Cerebellar nuclear complex (tissue), 1 donor: Measurements from ENCODE around the gene PPP1R7.
A peak's percentile ranks its signal among the peaks of the same experiment; 100 is the strongest.

ENCODE experiments used
- DNase-seq, 2 experiments: peaks; one replicate each; lab custom pipeline; 2025; lab: John Stamatoyannopoulos, UW

PPP1R7 gene

DNA sequence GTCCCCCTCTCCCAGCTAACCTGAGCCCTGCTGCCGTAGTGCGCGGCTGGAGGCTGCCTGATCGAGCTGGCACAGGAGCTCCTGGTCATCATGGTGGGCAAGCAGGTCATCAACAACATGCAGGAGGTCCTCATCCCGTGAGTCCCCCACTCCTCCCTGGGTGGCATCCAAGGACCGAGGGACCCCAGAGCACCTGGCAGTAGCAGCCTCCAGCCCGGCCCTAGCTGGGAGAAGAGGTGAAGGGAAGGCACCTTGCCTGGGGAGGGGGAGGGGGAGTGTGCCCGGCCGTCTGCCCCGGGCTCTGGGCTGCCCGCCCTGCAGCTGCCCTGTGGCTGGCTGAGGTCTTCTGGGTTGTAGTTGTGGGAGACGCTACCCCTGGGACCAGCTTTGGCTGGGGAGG is 64.5 kb downstream of the PPP1R7 start:
- DNase-seq, result no peak

DNA sequence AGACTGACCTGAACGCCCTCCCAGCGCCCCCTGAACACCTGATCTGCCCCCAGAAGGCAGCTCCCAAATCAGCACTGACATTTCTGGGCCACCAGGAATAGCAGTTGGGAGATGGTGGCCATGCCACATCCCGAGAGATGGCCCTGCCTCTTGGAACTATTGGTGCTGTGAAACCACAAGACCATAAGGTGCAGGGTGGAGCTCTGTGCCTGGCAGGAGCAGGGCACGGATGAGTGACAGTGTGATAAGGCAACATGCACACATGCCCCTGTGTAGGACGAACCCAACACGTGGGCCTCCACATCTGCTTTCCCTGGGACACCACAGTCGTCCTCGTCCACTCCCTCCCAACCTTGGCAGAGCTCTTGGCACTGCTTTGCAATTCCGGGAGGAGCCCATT is 65.2 kb downstream of the PPP1R7 start:
- DNase-seq, result no peak

DNA sequence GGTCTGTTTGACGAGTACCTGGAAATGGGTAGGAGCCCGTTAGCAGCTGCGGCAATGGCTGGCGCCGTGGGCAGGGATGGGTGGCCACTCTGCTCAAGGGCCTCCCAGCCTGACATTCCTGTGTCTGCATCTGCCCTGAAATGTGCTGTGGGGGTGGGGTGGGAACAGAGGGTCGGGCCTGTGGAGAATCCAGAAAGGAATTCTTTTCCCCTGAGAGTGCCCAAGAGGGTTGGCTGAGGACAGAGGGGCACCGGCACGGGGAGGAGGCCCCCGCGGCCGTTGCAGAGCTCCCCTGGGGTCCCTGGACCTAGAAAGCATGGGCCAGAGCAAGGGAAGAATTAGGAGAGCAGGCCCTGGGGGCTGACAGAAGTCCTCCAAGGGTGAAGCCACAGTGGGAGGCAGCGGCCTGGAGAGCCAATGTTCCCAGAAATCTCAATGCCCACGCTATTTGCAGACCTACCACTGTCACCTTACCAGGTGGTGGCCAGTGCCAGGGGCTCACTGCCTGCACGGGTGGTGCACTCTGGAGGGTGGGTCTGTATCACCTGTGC is 66.0 kb downstream of the PPP1R7 start:
- DNase-seq, result no peak

DNA sequence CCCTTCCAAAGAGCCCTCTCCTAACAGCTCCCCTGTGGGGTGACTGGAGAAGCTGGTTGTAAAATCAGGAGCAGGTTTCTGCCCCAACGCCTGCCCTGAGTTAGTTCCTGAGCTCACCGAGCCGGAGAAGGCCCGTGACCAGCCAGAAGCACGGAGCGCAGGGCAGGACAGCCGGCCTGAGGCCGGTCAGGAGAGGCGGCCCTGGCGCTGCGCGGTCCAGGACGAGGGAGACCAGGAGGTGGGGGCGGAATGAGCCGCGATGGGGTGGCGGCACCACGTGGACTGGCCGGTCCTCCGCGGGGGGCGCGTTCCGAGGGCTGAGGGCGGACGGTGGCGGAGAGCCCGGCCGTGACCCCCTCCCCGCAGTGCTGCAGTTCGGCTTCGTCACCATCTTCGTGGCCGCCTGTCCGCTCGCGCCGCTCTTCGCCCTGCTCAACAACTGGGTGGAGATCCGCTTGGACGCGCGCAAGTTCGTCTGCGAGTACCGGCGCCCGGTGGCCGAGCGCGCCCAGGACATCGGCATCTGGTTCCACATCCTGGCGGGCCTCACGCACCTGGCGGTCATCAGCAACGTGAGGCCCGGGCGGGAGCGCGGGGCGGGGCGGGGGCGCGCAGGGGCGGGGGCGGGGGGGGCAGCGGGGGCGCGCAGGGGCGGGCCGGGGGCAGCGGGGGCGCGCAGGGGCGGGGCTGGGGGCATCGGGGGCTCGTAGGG is 67.2 kb downstream of the PPP1R7 start:
- DNase-seq, result peak in 1 of 2 experiments; percentile 20

DNA sequence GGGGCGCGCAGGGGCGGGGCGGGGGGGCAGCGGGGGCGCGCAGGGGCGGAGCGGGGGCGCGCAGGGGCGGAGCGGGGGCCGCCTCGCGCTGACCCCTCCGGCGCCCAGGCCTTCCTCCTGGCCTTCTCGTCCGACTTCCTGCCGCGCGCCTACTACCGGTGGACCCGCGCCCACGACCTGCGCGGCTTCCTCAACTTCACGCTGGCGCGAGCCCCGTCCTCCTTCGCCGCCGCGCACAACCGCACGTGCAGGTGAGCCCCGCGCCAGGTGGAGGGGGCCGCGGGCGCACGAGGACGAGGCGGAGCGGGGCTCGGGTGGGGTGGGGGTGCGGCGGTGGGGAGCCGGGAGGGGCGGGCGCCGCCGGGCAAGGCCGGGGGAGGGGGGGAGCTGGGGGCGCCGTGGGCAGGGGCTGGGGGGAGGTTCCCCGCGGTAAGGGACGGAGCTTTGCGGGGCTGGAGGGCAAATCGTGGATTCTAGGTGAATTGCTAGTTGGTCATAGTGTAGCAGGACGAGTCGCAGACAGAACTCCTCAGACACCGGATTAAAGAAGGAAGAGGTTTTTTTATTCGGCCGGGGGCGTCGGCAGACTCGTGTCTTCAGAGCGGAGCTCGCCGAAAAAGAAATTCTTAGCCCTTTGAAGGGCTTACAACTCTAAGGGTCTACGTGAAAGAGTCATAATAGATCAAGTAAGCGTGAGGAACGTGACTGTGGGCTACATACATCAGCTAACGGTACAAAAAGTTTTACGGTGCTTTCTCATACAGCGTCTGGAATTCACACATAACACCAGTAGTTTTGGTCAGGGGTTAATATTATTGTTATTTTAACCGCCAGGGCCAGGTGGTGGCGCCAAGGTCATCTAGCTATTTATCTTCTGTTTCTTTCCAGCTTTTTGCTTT is 68.1 kb downstream of the PPP1R7 start:
- no peak for DNase-seq

DNA sequence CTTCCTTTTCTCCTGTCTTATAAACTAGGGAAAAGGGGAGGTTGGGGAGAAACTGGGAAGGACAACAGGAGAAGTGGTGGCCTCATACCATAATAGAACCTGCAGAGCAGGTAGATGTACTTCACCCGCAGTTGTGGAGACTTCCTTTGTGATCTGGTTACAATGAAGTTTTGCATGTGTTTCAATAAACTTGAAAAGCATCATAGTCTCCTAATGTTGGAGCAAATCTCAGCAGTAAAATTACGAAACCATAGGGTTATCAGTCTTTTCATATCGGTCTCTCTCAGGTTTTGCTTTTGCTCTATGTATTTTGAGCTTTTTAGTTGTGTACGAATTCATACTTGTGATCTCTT is 68.7 kb downstream of the PPP1R7 start:
- peak in 1 of 2 experiments; percentile 1 for DNase-seq

DNA sequence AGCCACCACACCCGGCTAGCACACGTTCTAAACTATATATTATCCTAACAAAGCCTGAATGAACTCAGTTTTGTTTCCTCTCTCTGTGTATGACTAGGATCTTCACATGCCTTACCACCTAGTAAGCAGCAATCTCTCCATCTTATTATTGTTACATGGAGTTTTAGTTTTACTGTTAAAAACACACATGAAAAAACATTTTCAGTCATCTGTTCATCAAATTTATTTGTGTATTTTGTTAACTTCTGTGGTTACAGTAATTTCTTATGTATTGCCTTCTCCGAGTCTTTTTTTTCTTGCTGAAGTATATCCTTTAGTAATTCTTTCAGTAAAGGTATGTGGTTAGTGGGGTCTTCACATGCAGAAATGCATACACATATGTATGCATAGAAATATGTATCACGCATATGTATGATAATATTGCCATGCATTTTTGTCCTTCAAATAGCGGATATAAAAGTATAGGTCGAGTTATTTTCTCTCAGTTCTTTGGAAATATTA is 69.6 kb downstream of the PPP1R7 start:
- no peak for DNase-seq

DNA sequence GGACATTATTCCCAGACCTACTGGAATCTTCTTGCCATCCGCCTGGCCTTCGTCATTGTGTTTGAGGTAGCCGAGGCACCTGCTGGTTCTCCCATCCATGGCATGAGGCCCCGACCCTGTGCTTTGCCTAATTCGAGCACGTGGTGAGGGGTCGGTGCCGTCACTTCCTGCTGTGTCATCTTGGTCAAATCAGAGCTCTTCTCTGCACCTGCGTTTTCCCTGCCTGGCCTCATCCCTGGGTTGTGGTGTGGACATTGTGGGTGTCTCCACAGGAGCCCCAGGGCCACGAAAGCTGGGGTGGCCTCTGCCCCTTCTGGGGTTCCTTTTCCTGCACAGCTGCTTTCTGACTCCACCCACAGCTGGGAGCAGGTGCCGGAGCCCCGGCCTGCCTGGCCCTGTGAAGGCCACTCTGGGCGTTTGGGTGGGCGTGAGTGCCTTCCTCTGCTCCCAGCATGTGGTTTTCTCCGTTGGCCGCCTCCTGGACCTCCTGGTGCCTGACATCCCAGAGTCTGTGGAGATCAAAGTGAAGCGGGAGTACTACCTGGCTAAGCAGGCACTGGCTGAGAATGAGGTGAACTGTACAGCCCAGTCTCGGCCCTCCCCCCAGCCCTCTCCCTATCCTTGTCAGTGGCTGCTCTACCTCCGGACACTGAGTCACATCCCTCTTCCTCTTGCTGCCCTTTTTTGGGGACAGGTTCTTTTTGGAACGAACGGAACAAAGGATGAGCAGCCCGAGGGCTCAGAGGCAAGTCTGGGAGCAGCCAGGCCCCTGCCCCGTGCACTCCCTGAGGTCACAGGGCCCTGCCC is 73.1 kb downstream of the PPP1R7 start:
- DNase-seq, result no peak

DNA sequence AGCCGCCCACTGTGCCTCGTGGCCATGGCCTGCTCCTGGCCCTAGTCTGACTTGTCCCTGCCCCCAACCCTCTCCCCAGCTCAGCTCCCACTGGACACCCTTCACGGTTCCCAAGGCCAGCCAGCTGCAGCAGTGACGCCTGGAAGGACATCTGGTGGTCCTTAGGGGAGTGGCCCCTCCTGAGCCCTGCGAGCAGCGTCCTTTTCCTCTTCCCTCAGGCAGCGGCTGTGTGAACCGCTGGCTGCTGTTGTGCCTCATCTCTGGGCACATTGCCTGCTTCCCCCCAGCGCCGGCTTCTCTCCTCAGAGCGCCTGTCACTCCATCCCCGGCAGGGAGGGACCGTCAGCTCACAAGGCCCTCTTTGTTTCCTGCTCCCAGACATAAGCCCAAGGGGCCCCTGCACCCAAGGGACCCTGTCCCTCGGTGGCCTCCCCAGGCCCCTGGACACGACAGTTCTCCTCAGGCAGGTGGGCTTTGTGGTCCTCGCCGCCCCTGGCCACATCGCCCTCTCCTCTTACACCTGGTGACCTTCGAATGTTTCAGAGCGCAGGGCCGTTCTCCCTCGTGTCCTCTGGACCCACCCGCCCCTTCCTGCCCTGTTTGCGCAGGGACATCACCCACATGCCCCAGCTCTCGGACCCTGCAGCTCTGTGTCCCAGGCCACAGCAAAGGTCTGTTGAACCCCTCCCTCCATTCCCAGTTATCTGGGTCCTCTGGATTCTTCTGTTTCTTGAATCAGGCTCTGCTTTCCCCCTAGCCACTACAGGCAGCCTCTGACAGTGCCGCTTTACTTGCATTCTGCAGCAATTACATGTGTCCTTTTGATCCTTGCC is 74.0 kb downstream of the PPP1R7 start:
- peak in 1 of 2 experiments; percentile 1 for DNase-seq

DNA sequence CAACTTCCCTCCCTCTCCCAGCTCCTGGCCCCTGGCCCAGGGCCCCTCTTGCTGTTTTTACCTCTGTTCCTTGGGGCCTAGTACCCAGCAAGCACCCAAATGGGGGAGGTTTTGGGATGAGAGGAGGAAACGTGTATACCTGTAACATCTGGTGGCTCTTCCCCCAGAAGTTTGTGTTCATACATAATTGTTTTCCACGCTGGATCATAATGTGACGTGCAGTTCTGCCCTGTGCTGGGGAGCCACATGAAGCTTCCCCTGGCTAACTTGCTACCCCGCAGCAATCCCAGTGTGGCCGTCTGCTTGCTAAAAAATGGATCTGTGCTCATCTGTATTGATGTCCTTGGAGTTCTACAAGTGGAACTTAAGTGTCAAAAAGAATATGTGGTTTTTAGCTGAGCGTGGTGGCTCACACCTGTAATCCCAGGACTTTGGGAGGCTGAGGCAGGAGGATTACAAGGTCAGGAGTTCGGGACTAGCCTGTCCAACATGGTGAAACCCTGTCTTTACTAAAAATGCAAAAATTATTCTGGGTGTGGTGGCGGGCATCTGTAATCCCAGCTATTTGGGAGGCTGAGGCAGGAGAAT is 74.7 kb downstream of the PPP1R7 start:
- DNase-seq, result no peak

DNA sequence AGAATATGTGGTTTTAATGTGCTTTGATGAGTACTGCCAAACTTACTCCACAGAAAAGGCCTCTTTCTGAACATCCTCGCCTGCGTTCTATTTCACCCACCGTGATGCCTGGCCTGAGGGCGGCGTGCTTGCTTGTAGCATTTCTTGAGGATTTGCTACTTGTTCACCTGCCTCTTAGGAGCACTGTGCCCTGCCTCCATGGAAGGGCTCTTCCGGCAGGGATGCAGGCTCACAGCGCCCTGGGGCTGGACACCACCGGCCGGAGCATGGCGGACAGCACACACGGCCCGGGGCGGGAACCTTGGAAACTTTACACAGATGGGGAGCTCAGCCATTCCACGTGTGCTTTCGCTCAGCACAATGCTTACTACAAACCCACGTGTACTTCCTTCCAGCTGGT is 75.3 kb downstream of the PPP1R7 start:
- no peak for DNase-seq

DNA sequence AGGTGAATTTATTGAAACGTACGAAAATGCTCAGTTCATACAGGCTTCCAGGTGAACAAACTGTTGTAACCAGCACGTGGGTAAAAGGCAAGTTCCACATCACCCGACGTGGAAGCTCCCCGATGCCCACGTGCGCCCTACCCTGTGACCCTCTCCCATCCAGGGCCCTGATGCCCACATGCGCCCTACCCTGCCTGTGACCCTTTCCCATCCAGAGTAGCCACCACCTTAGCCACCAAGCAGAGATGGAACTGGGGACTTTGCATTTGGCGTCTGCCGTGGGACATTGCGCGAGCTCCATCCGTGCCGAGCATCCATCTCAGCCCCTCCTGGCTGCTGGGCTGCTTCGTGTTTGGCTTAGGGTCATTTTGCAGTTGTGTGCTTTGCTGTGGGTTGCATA is 75.7 kb downstream of the PPP1R7 start:
- no peak for DNase-seq

DNA sequence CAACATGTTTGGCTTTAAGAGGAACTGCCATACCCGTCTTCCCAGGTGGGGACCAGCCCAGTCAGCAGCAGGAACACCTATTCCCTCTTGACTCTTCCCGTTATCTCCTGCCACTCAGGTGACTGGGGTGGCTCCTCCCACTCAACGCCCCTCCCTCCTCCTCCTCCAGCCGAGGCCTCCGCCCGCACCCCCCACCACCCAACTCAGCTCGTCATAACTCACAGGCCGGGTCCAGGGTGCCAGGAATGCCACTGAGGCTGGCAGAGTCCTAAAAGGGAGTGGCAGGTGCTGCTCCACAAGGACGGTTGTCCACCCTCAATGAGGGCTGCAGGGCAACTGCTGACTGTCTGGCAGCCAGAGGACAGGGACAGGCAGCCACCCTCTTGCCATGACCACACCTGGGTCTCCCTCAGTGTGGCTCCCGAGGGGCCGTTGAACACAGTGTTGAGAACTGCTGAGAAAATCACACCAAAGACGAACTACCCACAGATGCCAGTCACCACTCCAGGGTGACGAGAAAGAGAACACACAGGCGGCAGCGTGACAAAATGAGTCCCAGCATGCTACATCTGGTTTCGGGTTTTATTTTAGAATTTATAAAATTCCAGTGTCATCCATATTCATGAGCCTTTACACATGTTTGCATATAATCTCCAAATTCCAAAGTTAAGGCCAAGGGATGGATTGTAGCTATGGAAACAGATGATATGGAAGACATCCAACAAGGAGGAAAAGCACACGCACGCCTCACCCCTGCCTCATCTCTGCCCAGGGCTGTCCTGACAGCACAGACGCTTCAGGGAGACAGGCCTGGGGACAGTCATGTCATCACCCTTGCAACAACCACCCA is 76.7 kb downstream of the PPP1R7 start:
- no peak for DNase-seq

DNA sequence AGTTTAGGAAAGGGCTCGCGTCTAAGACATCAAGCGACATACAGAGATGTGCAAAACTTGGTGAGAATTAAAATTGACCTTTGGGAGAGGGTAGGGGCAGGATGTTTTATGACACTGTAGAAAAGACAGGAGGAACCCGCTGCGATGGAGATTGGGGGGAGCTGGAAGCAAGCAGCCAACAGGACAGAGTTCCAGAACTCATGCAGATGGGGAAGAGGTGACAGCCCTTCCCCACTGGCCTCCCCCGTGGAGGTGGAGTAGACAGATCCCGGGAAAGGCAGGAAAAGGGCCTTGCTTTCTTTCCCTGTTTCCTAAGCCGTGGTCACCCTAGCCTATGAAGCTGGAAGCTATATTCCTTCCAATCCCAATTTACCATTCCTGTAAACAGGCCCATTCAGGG is 77.3 kb downstream of the PPP1R7 start:
- DNase-seq, result no peak

DNA sequence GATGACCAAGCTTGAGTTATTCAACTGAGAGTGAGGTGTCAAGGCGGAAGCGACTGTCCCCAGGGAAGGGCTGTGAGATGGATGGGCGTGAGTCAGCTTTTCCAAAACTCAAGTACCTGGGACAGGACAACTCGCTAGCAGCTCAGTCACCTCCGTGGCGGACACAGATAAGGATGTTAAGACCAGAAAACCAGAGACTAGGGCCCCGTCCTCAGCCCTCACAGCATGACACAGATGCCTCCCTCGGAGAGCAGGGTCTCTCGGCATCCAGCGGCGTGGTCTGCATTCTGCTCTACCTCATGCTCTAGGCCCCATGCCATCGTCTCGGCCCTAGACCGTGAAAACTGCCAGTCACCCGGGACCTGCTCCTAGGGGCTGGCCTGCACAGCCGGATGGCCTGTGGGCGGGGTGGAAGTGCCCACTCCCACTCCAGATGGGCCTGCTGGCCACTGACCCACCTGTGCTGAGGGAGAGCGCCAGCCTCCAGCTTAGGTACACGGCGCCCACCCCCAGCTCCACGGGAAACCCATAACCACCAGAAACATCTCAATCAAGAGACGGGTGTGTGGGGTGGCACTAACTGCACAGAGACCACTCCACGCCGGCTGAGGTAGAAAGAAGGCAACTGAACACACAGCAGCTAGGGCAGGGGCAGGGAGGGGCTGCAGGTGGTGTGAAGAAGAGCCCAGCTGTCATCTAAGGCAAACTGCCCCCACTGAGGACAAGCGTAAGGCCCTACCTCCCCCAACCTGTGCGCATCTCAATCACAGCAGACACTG is 78.0 kb downstream of the PPP1R7 start:
- DNase-seq, result no peak

DNA sequence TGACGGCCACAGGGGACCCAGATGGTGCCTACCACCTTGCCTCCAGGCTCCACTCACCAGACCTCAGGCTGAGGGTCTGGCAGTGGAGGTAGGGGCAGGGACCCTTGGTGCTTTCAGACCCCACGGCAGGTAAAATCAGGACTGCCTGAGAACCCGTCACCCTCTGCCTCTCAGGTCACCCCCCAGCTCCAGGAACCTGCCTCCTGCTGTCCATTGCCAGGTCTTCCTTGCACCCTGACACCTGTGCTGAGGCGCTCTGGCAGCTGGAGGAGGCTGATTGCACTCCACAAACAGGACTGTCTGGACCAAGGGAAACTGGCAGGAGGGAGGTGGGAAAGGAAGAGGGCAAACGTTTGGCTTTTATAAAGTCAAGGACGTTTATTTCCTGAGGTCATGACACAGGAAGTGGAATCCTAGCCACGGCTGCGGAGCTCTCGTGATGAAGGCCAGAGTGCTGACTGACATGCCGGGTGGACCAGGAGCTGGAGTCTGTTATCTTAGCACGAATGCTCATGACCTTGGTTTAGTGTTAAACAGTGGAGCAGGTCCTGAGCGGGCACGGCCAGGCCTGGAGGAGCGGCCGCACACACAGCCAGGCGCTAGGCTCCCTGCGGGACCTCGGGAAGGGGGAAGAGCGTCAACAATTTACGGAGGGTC is 78.7 kb downstream of the PPP1R7 start:
- DNase-seq, result no peak

DNA sequence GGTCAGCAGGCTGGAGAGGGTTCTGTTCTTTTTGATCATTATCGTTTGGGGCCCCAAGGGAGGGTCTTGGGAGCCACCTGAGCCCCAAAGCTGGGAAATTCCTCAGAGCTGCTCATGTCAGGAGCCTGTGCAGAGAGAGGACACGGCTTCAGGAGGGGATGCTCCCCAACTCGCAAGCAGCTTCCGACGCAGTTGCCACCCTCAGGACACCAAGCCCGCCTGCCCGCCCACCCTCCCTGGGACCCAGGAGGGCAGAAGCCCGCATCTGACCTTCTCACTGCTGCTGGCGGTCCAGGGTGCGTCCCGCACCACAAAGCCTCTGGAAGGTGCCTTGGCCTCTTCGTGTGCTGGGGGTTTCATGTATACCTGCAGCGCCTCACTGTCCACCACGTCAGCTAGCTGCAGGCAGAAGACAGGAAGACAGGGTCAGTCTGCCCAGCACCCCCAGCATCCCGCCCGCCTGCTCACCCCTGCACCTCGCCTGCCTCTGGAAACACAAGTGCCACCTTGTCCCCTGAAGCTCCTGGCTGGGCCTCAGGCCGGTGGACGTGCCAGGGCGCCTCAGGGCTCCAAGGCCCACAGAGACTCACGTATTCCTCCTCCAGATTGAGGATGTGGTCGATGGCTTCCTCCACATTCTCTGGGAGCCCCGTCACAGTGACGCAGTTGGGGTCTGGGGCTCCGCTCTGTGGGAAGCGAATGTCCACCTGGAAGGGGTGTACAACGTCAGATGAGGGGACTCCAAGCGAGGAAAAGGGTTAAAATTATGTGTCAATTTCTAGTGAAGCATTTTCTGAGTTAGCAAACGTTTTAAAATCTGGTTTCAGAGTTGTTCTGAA is 79.5 kb downstream of the PPP1R7 start:
- no peak for DNase-seq

DNA sequence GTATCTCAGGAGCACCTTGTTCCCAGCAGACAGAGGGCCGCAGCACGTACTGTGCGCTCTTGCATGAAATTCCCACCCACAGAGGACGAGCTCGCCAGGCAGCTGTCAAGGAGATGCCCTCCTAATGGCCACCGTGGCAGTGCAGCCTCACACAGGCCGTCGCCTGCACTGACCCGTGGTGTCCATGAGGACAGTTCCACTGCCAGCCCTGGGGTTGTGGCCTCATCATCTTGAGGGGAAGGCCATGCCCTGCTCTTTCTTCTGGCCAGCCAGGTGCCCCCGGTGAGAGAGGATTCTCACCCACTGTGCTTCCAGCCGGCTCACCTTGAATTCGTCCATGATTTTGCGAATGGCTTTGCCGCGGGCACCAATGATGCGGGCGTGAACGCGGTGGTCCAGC is 80.2 kb downstream of the PPP1R7 start:
- DNase-seq, result peak in 1 of 2 experiments; percentile 50
